ENCODE results near the gene GAS1.

DNA sequence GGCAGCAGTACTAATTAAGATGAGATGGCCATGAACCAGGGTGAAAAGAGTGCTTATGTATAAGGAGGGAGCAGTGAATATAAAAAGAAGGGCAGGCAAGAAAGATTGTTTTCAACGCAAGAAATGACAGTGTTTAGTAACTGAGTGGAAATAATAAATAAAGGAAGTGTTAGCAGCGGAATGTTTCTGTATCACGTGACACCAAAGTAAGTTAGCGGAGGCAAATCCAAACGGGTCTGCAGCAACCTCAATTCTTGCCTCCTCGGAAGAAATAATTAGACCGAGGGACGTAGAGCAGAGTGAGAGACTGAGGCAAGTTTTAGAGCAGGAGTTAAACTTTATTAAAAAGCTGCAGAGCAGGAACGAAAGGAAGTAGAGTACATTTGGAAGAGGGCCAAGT lies 15.4 kb upstream of the GAS1 start:
- no peak for TF ChIP-seq EZH2 (IDR thresholded peaks at IDR 0.05; ENCODE audit: insufficient read depth, poor library complexity, severe bottlenecking)
- no peak for TF ChIP-seq EZH2phosphoT487 (IDR thresholded peaks at IDR 0.05; ENCODE audit: insufficient read depth, low read depth)
